ENCODE data around the gene CASP14. TPM values are rescaled to one million over a fixed set of nuclear protein-coding genes. Genes with fewer than 3 reads are reported as not detected.

CASP14 gene
- total RNA-seq, 1 experiment from 2014 or later: not detected

DNA sequence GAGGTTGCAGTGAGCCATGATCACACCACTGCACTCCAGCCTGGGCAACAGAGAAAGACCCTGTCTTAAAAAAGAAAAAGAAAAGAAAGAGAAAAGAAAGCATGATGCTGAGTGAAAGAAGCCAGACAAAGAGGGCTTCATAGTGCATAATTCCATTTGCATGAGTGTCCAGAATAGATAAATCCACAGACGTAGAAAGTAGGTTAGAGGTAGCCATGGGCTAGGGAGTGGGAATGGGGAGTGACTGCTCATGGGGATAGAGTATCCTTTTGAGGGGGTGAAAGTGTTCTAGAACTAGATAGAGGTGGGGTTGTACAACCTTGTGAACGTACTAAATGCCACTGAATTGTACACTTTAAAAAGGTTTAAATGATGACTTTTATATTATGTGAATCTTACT lies 25.1 kb downstream of the CASP14 start:
- intact Hi-C loops (cut with micrococcal nuclease): no loop called here
- H3K4me1 ChIP-seq (ENCODE audit: control insufficient read depth in 1 of 2, insufficient read depth in 2 of 2, low read length in 2 of 2): no peaks in the 10 kb centered on the region
- no peaks in the 10 kb centered on the region for H3K27me3 ChIP-seq (ENCODE audit: insufficient read depth, low read length)
- H3K4me3 ChIP-seq (replicated peaks in 1 of 2; ENCODE audit: low read depth in 1 of 2, low read length in 2 of 2): no peak overlapping the region
- ChIA-PET CTCF (interaction anchor here (1.5 kb wide), 1 partner anchor 500 kb away, joined by 4 read pairs; no protein-coding TSS in a partner anchor), RAD21 (ENCODE audit: low non-redundant PET in 1 of 2, low total read pairs in 2 of 2, uncharacterized antibody in 2 of 2, unreplicated experiment in 2 of 2) (no interaction called here), POLR2A (no interaction called here)
- no peak for TF ChIP-seq EZH2 (IDR thresholded peaks at IDR 0.05)
- TF ChIP-seq EZH2phosphoT487 (IDR thresholded peaks at IDR 0.05; ENCODE audit: borderline replicate concordance): no peak
- no peak for TF ChIP-seq EGR1 (IDR thresholded peaks at IDR 0.05; ENCODE audit: low read depth)
- no peak for TF ChIP-seq SRF (IDR thresholded peaks at IDR 0.05; ENCODE audit: low read depth)
- no peak for TF ChIP-seq YY1 (IDR thresholded peaks at IDR 0.05; ENCODE audit: extremely low read depth, insufficient replicate concordance, low read depth, low read length)
- no peak for TF ChIP-seq JUND (IDR thresholded peaks at IDR 0.05)
- TF ChIP-seq, protein P1, sequence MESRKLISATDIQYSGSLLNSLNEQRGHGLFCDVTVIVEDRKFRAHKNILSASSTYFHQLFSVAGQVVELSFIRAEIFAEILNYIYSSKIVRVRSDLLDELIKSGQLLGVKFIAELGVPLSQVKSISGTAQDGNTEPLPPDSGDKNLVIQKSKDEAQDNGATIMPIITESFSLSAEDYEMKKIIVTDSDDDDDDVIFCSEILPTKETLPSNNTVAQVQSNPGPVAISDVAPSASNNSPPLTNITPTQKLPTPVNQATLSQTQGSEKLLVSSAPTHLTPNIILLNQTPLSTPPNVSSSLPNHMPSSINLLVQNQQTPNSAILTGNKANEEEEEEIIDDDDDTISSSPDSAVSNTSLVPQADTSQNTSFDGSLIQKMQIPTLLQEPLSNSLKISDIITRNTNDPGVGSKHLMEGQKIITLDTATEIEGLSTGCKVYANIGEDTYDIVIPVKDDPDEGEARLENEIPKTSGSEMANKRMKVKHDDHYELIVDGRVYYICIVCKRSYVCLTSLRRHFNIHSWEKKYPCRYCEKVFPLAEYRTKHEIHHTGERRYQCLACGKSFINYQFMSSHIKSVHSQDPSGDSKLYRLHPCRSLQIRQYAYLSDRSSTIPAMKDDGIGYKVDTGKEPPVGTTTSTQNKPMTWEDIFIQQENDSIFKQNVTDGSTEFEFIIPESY (IDR thresholded peaks at IDR 0.05; ENCODE audit: extremely low read depth, insufficient replicate concordance, low read length): no peak
- TF ChIP-seq MAX (IDR thresholded peaks at IDR 0.05): no peak
- TF ChIP-seq ELF1 (IDR thresholded peaks at IDR 0.05; ENCODE audit: borderline replicate concordance, low read depth): no peak
- TF ChIP-seq FOSL1 (IDR thresholded peaks at IDR 0.05; ENCODE audit: low read depth): no peak
- TF ChIP-seq TCF7L2 (IDR thresholded peaks at IDR 0.05; ENCODE audit: borderline replicate concordance, extremely low read depth, insufficient read depth, insufficient read length): no peak
- TF ChIP-seq CEBPB (IDR thresholded peaks at IDR 0.05; ENCODE audit: low read depth): no peak
- no peak for TF ChIP-seq SIN3A (IDR thresholded peaks at IDR 0.05; ENCODE audit: low read depth)
- TF ChIP-seq CTCF (IDR thresholded peaks at IDR 0.05 in 2 of 3, conservative IDR thresholded peaks at IDR 0.05 in 1 of 3; ENCODE audit: borderline replicate concordance in 1 of 3, insufficient read depth in 1 of 3, low read depth in 2 of 3, low read length in 2 of 3): no peak
- no peak for TF ChIP-seq ZNF274 (IDR thresholded peaks at IDR 0.05; ENCODE audit: low read depth, low read length)
- no peak for TF ChIP-seq REST (IDR thresholded peaks at IDR 0.05; ENCODE audit: low read depth)
- no peak for TF ChIP-seq POLR2AphosphoS5 (IDR thresholded peaks at IDR 0.05; ENCODE audit: low read depth, low read length)
- no peak for TF ChIP-seq RAD21 (IDR thresholded peaks at IDR 0.05; ENCODE audit: low read depth)
- H4K20me1 ChIP-seq (ENCODE audit: insufficient read depth): no peaks in the 10 kb centered on the region
- H3K9me2 ChIP-seq (ENCODE audit: insufficient read depth): no peaks in the 10 kb centered on the region
- no peak overlapping the region for H3K4me2 ChIP-seq (ENCODE audit: low read length)
- no peaks in the 10 kb centered on the region for H3K9me3 ChIP-seq (ENCODE audit: control insufficient read depth in 1 of 2, insufficient read depth in 1 of 2, low read depth in 1 of 2, low read length in 2 of 2)
- no peaks in the 10 kb centered on the region for H3K79me2 ChIP-seq (ENCODE audit: insufficient read depth, low read length)
- H3K27ac ChIP-seq (ENCODE audit: low read depth, low read length): no peak overlapping the region
- H3K36me3 ChIP-seq (ENCODE audit: control insufficient read depth in 1 of 2, insufficient read depth in 2 of 2, low read length in 2 of 2): no peaks in the 10 kb centered on the region
- DNase-seq (ENCODE audit: low read depth, low spot score): no peak
- H3K9ac ChIP-seq (ENCODE audit: low read length): no peak overlapping the region
- BruUV-seq (replicated peaks): no TSS peak
- ATAC-seq: no peak
- no peak overlapping the region for H2AFZ ChIP-seq (ENCODE audit: low read depth, low read length, poor library complexity, severe bottlenecking)
